Glomerular visceral epithelial cell (primary cell): ENCODE results near the gene LY6G6F.
A peak's percentile ranks its signal among the peaks of the same experiment; 100 is the strongest.

Source experiments
- DNase-seq: peaks from one replicate; pipeline ENCODE4 v3.0.0-alpha.2; 2016; ENCODE audit errors: extremely low spot score

The LY6G6F gene

GRCh38 chr6:31739639-31740396 lies 33.2 kb downstream of the LY6G6F start, which contains the start of gene MSH5:
Gene MSH5 (plus strand): TSS chr6:31740005. CDS start chr6:31740467, 462 bp downstream.
- peak; percentile 100 for DNase-seq

GRCh38 chr6:31740397-31741223 lies 33.9 kb downstream of the LY6G6F start:
- DNase-seq: no peak

GRCh38 chr6:31741815-31742214 lies 35.1 kb downstream of the LY6G6F start:
- no peak for DNase-seq

GRCh38 chr6:31742894-31743293 lies 36.2 kb downstream of the LY6G6F start:
- DNase-seq: no peak

- no peak for DNase-seq
Observed at GRCh38 chr6:31744422-31744821, 37.8 kb downstream of the LY6G6F start.

- no peak for DNase-seq
Observed at GRCh38 chr6:31749301-31750036, 42.8 kb downstream of the LY6G6F start.

GRCh38 chr6:31750411-31751022 lies 43.9 kb downstream of the LY6G6F start:
- no peak for DNase-seq

GRCh38 chr6:31752739-31753319 lies 46.2 kb downstream of the LY6G6F start:
- DNase-seq: peak; percentile 57

GRCh38 chr6:31758281-31758680 lies 51.6 kb downstream of the LY6G6F start:
- no peak for DNase-seq
